ENCODE results near the gene FAM25A.

GRCh38 chr10:86976362-86977056 lies 43.6 kb upstream of the FAM25A start:
- TF ChIP-seq CTCF (conservative IDR thresholded peaks at IDR 0.05 in 1 of 2, IDR thresholded peaks at IDR 0.05 in 1 of 2; ENCODE audit: extremely low read depth in 1 of 2, insufficient read depth in 1 of 2, low read depth in 1 of 2, low read length in 2 of 2) (no peak), EZH2 (IDR thresholded peaks at IDR 0.05; ENCODE audit: borderline replicate concordance, low read length) (no peak)
